Thyroid gland (tissue), 4 donors: Measurements from ENCODE around the gene HMGCLL1.

Experiments
- POLR2A ChIP-seq, 2 donors: fragments of 450-650 bp; IDR thresholded peaks; one replicate each; pipeline ENCODE4 v1.6.1; 2017; ENCODE audit warnings: antibody characterized with exemption in 2 of 2, mild to moderate bottlenecking in 2 of 2, moderate library complexity in 1 of 2
- TF ChIP-seq, protein P1 (sequence below), 6 experiments: fragments of 200-600 bp in 3 of 6; fragments of 450-650 bp in 3 of 6; sonication (generic) in 3 of 6; IDR thresholded peaks; one replicate each; pipeline ENCODE4 v1.5.1; 2016 to 2019; ENCODE audit warnings: antibody characterized with exemption in 6 of 6, mild to moderate bottlenecking in 2 of 6, inconsistent platforms in 1 of 6, moderate library complexity in 1 of 6

- TF ChIP-seq, protein P1, sequence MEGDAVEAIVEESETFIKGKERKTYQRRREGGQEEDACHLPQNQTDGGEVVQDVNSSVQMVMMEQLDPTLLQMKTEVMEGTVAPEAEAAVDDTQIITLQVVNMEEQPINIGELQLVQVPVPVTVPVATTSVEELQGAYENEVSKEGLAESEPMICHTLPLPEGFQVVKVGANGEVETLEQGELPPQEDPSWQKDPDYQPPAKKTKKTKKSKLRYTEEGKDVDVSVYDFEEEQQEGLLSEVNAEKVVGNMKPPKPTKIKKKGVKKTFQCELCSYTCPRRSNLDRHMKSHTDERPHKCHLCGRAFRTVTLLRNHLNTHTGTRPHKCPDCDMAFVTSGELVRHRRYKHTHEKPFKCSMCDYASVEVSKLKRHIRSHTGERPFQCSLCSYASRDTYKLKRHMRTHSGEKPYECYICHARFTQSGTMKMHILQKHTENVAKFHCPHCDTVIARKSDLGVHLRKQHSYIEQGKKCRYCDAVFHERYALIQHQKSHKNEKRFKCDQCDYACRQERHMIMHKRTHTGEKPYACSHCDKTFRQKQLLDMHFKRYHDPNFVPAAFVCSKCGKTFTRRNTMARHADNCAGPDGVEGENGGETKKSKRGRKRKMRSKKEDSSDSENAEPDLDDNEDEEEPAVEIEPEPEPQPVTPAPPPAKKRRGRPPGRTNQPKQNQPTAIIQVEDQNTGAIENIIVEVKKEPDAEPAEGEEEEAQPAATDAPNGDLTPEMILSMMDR (IDR thresholded peaks at IDR 0.05) = no peak
- no peak for TF ChIP-seq POLR2A (IDR thresholded peaks at IDR 0.05)
These were observed 42.3 kb upstream of the HMGCLL1 start for GRCh38 chr6:55621244-55621643.
